ENCODE data around the gene LHFPL5.

DNA sequence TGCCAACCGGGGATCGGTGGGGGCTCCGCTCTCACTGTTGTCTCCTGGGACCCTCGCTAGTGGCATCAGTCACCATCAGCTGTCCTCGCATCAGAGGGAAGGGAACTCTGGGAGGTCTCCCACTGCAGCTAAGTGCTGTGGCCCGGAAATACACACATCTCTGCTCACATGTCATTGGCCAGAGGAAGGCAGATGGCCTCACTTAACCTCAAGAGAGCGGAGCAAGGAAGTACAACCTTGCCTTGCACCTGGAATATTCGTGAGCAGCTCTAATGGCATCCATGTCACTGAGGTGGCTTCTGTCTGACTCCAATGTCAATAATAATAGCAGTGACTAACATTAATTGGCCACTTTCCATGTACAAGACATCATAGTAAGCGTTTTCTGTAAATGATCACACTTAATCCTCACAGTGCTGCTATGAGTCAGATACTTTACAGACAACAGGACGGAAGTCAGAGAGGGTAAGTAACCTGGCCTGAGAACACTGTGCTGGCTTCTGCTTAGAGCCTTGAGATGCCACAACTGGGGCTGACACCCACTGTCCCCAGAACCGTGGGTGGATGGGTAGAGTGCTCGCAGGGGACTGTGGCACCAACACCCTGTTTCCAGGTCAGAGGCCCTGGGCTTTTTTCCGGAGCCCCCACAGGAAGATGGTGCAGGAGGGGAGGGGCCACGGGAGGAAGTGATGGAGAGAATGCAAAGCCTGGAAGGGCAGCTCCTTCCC, 6.0 kb downstream of the LHFPL5 start:
- TF ChIP-seq, protein P1, sequence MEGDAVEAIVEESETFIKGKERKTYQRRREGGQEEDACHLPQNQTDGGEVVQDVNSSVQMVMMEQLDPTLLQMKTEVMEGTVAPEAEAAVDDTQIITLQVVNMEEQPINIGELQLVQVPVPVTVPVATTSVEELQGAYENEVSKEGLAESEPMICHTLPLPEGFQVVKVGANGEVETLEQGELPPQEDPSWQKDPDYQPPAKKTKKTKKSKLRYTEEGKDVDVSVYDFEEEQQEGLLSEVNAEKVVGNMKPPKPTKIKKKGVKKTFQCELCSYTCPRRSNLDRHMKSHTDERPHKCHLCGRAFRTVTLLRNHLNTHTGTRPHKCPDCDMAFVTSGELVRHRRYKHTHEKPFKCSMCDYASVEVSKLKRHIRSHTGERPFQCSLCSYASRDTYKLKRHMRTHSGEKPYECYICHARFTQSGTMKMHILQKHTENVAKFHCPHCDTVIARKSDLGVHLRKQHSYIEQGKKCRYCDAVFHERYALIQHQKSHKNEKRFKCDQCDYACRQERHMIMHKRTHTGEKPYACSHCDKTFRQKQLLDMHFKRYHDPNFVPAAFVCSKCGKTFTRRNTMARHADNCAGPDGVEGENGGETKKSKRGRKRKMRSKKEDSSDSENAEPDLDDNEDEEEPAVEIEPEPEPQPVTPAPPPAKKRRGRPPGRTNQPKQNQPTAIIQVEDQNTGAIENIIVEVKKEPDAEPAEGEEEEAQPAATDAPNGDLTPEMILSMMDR (IDR thresholded peaks at IDR 0.05): no peak
- no peak for TF ChIP-seq POLR2A (IDR thresholded peaks at IDR 0.05)

Data from uterus (tissue), 2 donors.